ENCODE results near the gene PLIN5.
A peak's percentile ranks its signal among the peaks of the same experiment; 100 is the strongest.
"Not testable (repeated sequence)": the region's sequence is repeated elsewhere in the genome, so short reads cannot be mapped to it uniquely, and the experiment has no call there.

Gene PLIN5

DNA sequence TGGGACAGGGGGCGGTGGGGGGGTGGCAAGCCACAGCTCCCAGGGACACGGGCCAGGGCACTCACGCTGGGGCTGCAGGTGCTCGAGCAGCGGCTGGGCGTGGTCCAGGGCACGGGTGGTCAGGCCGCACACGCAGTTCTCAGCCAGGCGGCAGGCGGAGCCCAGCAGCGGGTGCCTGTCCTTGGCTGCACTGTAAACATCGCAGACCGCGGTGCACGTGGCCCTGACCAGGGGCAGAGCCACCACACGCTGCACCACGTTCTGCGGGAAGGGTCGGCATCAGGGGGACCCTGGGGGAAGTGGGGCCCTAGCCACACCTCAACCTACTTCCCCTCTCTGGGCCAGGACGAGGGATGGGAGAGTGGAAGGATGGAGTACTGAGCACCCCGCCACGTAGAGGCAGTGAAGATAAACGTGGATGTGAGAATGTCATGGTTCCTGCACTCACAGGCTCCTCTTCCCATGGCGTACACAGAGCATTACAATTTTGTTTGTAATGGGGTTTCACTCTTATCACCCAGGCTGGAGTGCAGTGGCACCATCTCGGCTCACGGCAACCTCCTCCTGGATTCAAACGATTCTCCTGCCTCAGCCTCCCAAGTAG lies 3.4 kb downstream of the PLIN5 start:
- Histone ChIP-seq H3K27ac (no peak overlapping the region), H3K9me3 (no peaks in the 10 kb centered on the region), H3K4me1 (peaks cover 0 to 10% (median 6%) of the 10 kb centered on the region in 4 donors), H3K36me3 (no peaks in the 10 kb centered on the region), H3K4me3 (no peak overlapping the region), H3K27me3 (peaks cover 0 to 51% of the 10 kb centered on the region in 2 donors)
- intact Hi-C loops (cut with DNase I; ENCODE audit: low total_unique reads) = no loop called here
- no peak for DNase-seq
- TF ChIP-seq, protein P1, sequence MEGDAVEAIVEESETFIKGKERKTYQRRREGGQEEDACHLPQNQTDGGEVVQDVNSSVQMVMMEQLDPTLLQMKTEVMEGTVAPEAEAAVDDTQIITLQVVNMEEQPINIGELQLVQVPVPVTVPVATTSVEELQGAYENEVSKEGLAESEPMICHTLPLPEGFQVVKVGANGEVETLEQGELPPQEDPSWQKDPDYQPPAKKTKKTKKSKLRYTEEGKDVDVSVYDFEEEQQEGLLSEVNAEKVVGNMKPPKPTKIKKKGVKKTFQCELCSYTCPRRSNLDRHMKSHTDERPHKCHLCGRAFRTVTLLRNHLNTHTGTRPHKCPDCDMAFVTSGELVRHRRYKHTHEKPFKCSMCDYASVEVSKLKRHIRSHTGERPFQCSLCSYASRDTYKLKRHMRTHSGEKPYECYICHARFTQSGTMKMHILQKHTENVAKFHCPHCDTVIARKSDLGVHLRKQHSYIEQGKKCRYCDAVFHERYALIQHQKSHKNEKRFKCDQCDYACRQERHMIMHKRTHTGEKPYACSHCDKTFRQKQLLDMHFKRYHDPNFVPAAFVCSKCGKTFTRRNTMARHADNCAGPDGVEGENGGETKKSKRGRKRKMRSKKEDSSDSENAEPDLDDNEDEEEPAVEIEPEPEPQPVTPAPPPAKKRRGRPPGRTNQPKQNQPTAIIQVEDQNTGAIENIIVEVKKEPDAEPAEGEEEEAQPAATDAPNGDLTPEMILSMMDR (IDR thresholded peaks at IDR 0.05) = no peak

DNA sequence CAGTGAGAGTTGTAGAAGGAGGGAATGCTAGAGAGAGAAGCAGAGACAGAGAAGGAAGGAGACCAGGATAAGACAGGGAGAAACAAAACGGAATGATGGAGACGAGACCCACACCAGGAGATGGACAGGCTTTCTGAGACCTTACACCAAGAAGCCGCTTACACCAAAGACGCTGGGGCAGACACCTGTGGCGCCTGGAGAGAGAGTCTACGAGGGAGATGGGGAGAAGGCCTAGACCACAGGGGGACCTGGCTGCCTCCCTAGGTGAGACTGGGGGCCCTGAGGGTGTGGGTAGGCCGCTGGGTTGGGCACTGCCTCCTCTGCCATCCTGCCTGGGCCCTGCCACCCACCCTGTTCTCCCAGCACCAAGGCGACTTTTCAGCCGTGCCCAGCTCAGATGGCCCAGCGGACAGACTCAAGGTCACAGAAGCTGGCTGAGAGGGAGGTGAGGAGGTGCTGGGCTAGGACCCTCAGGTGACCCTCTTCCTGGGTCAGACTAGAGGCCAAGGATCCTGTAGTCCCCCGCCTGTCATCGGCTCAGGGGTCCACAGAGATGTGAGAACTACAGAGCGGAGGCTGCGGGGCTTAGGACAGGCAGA lies 5.0 kb downstream of the PLIN5 start:
- no peaks in the 10 kb centered on the region for H3K9me3 ChIP-seq
- TF ChIP-seq, protein P1 (IDR thresholded peaks at IDR 0.05) = no peak
- no peak for DNase-seq
- no peak overlapping the region for H3K4me3 ChIP-seq
- no peak overlapping the region for H3K27ac ChIP-seq
- intact Hi-C loops (cut with DNase I; ENCODE audit: low total_unique reads) = no loop called here
- peaks cover 0 to 45% of the 10 kb centered on the region in 2 donors for H3K27me3 ChIP-seq
- H3K36me3 ChIP-seq = no peaks in the 10 kb centered on the region
- H3K4me1 ChIP-seq = peaks cover 0 to 4% (median under 1%) of the 10 kb centered on the region in 4 donors

DNA sequence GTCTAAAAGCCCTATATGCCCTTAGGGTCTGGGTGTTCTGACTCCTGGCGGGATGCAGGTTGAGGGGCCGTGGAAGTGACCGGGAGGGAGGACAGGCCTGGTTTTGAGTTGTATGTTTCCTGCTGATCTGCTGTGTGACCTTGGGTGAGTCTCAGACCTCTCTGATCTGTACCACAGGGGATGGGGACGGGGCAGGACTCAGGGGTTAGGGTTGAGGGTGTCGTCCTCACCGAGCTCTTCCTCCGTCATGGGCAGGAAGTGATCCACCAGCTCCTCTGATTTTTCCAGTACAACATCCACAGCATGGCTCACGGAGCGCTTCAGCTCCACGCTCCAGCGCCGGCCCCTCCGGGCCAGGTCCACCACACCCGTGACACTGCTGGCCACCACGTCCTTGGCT lies 6.2 kb downstream of the PLIN5 start:
- DNase-seq = no peak
- TF ChIP-seq, protein P1 (IDR thresholded peaks at IDR 0.05) = no peak
- Histone ChIP-seq H3K27ac (no peak overlapping the region), H3K4me1 (no peaks in the 10 kb centered on the region), H3K27me3 (peaks cover 0 to 48% of the 10 kb centered on the region in 2 donors), H3K36me3 (no peaks in the 10 kb centered on the region), H3K9me3 (no peaks in the 10 kb centered on the region), H3K4me3 (no peak overlapping the region)
- intact Hi-C loops (cut with DNase I; ENCODE audit: low total_unique reads) = no loop called here

DNA sequence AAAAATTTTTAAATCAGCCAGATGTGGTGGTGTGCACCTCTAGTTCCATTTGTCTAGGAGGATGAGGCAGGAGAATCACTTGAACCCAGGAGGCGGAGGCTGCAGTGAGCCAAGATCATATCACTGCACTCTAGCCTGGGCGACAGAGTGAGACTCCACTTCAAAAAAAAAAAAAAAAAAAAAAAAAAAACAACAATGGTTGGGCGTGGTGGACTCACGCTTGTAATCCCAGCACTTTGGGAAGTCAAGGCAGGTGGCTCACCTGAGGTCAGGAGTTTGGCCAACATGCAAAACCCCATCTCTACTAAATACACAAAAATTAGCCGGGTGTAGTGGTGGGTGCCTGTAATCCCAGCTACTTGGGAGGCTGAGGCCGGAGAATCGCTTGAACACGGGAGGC lies 7.6 kb downstream of the PLIN5 start:
- H3K4me1 ChIP-seq; H3K27ac ChIP-seq; intact Hi-C loops (cut with DNase I; ENCODE audit: low total_unique reads); H3K36me3 ChIP-seq; DNase-seq; H3K9me3 ChIP-seq; H3K4me3 ChIP-seq: not testable (repeated sequence)
- H3K27me3 ChIP-seq = peaks cover 0 to 45% of the 10 kb centered on the region in 2 donors

DNA sequence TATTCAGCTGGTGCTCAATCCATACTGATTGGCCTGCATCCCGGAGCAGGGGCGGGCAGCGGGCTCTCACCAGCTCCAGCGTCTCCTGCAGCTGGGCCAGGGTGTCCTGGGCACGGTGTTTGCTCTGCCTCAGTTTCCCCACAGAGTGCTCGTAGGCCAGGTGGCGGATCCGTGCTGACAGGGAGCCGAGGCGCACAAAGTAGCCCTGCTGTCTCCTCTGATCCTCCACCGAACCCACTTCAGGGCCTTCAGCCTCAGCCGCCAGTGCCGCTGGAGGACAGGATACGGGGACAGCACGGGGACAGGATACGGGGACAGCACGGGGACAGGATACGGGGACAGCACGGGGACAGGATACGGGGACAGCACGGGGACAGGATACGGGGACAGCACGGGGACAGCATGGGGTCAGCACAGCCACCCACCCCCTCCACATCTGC lies 9.4 kb downstream of the PLIN5 start:
- no peaks in the 10 kb centered on the region for H3K9me3 ChIP-seq
- peaks cover 0 to 43% of the 10 kb centered on the region in 2 donors for H3K27me3 ChIP-seq
- no peak overlapping the region for H3K27ac ChIP-seq
- intact Hi-C loops (cut with DNase I; ENCODE audit: low total_unique reads) = no loop called here
- H3K36me3 ChIP-seq = no peaks in the 10 kb centered on the region
- H3K4me3 ChIP-seq = no peak overlapping the region
- no peaks in the 10 kb centered on the region for H3K4me1 ChIP-seq
- TF ChIP-seq, protein P1 (IDR thresholded peaks at IDR 0.05) = no peak
- no peak for DNase-seq

DNA sequence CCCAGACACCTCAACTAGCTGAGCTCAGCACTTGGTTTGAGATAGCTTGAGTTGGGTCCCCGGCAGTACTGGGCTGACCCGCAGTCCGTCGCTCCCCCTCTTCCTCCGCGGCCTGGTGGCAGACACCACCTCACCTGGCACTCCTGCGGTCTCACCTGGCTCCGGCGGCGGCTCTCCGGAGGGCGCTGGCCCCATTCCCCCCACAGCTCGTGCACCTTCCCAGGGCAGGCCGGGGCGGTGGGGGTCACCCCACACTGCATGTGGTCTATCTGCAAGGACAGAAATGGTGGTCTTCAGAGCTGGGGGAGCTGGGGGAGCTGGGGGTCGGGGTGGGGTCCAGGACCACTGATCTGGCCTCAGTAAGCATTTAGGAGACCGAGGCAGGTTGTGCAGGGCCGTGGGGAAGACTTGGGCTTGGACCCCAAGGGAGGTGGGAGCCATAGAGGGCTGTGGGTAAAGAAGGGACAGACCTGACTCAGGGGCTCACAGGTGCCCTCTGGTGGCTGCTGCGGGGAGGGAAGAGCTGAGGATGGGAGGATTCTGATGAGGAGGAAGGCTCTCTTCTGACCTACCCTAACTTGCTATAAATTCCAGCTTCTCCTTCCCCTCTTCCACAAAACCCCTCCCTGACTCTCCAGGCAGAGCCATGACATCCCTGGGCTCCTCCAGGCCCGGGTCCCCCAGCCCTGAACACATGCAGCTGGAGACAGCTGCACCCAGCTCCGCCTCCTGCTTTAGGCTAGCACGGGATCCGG lies 10.0 kb downstream of the PLIN5 start:
- Histone ChIP-seq H3K4me1 (no peaks in the 10 kb centered on the region), H3K9me3 (no peaks in the 10 kb centered on the region), H3K36me3 (no peaks in the 10 kb centered on the region), H3K27ac (no peak overlapping the region), H3K4me3 (no peak overlapping the region), H3K27me3 (peaks cover 0 to 38% of the 10 kb centered on the region in 2 donors)
- TF ChIP-seq, protein P1 (IDR thresholded peaks at IDR 0.05) = peak; percentile 48 to 70
- peak in 1 of 2 donors; percentile 45 for DNase-seq
- intact Hi-C loops (cut with DNase I; ENCODE audit: low total_unique reads) = loop anchor here (5.0 kb wide), 1 partner anchor 258 kb away; no protein-coding TSS in a partner anchor
